Left lung (tissue), 10 donors: ENCODE results near the gene FASTK. TPM values are rescaled to one million over a fixed set of nuclear protein-coding genes. Genes with fewer than 3 reads are reported as not detected.
A peak's percentile ranks its signal among the peaks of the same experiment; 100 is the strongest.

Experiments used
- ATAC-seq: fragments of 200-7000 bp; cut with Tn5 transposase; one replicate; pipeline ENCODE4 v1.9.1; 2020; ENCODE audit warnings: moderate library complexity
- DNase-seq, 4 donors: peaks; one replicate each; pipeline ENCODE4 v3.0.0-alpha.2; 2013 to 2020
- H3K27ac ChIP-seq, 2 donors: fragments of 200-600 bp; sonication (generic) in 1 of 2; one replicate each; pipeline versions ENCODE4 v1.5.0 to v1.8.0; 2020 to 2021
- H3K27me3 ChIP-seq, 2 donors: fragments of 200-600 bp; sonication (generic) in 1 of 2; one replicate each; pipeline versions ENCODE4 v1.5.0 to v1.8.0; 2020 to 2021
- H3K36me3 ChIP-seq, 2 donors: fragments of 200-600 bp; sonication (generic) in 1 of 2; one replicate each; pipeline versions ENCODE4 v1.5.0 to v1.8.0; 2020 to 2021
- H3K4me1 ChIP-seq, 2 donors: fragments of 200-600 bp; one replicate each; pipeline ENCODE4 v1.8.0; 2021
- H3K4me3 ChIP-seq, 2 donors: fragments of 200-600 bp; sonication (generic) in 1 of 2; one replicate each; pipeline versions ENCODE4 v1.5.0 to v1.8.0; 2020 to 2021; ENCODE audit warnings: mild to moderate bottlenecking in 1 of 2
- H3K9me3 ChIP-seq, 2 donors: fragments of 200-600 bp; sonication (generic) in 1 of 2; one replicate each; pipeline versions ENCODE4 v1.5.0 to v1.8.0; 2020 to 2021
- intact Hi-C, 2 donors: fragments of 100-400 bp; cut with DNase I; formaldehyde crosslinking; loops; one replicate each; pipeline versions ENCODE4 v1.11.2 to v1.14.2; 2022
- polyA plus RNA-seq, 6 donors: library from polyadenylated mRNA; unstranded; fragments of 120-200 nt; gene quantifications; one replicate each; pipeline ENCODE4 v1.2.1, GENCODE V29; 2013; ENCODE audit not compliant: insufficient read length in 6 of 6
- total RNA-seq, 2 donors: library from RNA; stranded (reverse); fragmentation: NEBNext Ultra II Directional; extraction: Animal tissue kit (Norgen Biotek cat#: 25700); gene quantifications; one replicate each; pipeline ENCODE4 v1.2.1, GENCODE V29; 2021
- TF ChIP-seq, protein P1 (sequence below), 2 donors: fragments of 200-600 bp; sonication (generic) in 1 of 2; IDR thresholded peaks; one replicate each; pipeline versions ENCODE4 v1.5.0 to v1.8.0; 2021; ENCODE audit warnings: antibody characterized with exemption in 2 of 2
- donor health status: DM: no; HTN: yes; CAD: no.
- donor health status: DM: no; HTN: no; CAD: no.

The FASTK gene
- total and polyA plus RNA-seq, 8 donors, result 38.2 to 65.7 (median 54.1) TPM

DNA sequence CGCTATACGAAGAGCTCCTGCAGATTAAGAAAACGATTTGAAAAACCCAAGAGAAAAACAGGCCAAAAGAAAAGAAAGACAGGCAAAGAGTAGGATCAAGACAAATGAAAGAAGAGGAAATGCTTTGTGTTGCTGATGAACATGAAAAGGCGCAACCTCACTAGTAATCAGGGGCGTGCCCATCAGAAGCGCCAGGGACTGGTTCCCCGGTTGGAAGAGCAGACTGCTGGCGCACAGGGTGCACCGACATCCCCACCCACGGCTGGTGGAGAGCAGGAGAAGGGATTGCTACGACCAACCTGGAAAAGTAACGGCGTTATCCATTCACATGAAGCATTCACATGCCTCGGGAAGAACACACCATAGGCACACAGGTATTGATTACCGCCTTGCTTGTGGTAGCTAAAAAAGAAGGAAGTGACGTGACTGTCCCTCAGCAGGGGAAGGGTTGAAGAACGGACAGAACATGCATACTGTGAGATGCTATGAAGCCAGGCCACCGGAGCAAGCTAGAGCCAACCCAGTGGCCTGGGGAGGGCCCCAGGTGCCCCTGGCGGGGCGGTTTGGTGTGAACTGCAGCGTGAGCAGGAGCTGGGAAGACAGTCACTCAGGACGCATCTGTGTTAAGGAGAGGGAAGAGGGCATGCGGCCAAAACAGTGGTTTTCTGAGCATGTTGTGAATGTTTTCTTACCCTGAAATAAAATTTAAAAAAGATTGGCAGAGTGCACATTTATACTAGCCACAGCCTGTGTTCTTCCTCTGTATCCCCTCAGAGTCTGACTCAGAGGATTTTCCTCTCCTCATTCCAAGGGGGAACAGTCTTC is 24.0 kb upstream of the FASTK start:
- H3K36me3 ChIP-seq, result peaks cover 0 to 8% of the 10 kb centered on the region in 2 donors
- H3K9me3 ChIP-seq, result no peaks in the 10 kb centered on the region
- no peak overlapping the region for H3K27ac ChIP-seq
- no peaks in the 10 kb centered on the region for H3K27me3 ChIP-seq
- TF ChIP-seq, protein P1, sequence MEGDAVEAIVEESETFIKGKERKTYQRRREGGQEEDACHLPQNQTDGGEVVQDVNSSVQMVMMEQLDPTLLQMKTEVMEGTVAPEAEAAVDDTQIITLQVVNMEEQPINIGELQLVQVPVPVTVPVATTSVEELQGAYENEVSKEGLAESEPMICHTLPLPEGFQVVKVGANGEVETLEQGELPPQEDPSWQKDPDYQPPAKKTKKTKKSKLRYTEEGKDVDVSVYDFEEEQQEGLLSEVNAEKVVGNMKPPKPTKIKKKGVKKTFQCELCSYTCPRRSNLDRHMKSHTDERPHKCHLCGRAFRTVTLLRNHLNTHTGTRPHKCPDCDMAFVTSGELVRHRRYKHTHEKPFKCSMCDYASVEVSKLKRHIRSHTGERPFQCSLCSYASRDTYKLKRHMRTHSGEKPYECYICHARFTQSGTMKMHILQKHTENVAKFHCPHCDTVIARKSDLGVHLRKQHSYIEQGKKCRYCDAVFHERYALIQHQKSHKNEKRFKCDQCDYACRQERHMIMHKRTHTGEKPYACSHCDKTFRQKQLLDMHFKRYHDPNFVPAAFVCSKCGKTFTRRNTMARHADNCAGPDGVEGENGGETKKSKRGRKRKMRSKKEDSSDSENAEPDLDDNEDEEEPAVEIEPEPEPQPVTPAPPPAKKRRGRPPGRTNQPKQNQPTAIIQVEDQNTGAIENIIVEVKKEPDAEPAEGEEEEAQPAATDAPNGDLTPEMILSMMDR (IDR thresholded peaks at IDR 0.05), result no peak
- intact Hi-C loops, result no loop called here
- no peak overlapping the region for H3K4me3 ChIP-seq
- DNase-seq (peak in 1 of 4 donors; percentile 36), ATAC-seq (no peak)
- peaks cover 0 to 15% of the 10 kb centered on the region in 2 donors for H3K4me1 ChIP-seq

DNA sequence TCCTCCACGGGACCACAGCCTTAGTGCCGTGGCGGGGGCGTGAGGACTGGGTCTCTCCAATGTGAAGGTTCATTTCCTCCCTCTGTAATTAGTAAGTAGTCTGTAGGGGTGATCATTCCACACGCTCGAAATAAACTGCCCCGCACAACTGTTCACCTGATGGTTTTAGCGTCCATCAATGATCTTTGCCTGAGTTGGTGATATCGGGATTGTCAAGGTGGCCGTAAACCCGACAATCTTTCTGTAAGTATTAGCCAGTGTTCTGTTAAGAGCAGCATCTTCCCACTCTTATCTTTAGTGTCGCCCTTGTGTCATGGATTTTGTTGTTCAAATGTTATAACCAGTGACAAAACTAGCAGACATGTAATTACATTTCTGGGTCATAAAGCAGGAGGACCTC is 23.4 kb upstream of the FASTK start:
- peaks cover 0 to 8% of the 10 kb centered on the region in 2 donors for H3K36me3 ChIP-seq
- H3K4me1 ChIP-seq, result peaks cover 0 to 13% of the 10 kb centered on the region in 2 donors
- H3K4me3 ChIP-seq, result no peak overlapping the region
- no peaks in the 10 kb centered on the region for H3K9me3 ChIP-seq
- no peaks in the 10 kb centered on the region for H3K27me3 ChIP-seq
- TF ChIP-seq, protein P1 (IDR thresholded peaks at IDR 0.05), result no peak
- ATAC-seq (no peak), DNase-seq (peak in 1 of 4 donors; percentile 28)
- no peak overlapping the region for H3K27ac ChIP-seq
- intact Hi-C loops, result no loop called here

DNA sequence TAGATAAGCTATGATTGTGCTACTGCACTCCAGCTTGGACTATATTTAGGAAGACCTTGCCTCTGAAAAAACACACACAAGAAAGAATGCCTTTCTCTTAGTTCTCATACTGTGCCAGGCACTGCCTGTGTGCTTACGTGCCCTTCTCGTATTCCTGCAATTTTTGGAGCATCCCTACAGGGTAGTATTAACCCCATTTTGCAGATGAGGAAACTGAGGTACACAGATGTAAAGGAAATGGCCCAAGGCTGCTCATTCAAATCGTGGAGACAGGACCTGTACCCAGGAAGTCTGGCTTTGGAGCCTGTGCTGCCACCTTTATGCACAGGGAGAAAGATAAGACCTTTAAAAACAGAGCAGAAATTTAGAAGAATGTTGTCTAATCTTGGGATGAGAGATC is 22.4 kb upstream of the FASTK start:
- Histone ChIP-seq H3K9me3 (no peaks in the 10 kb centered on the region), H3K4me3 (no peak overlapping the region), H3K27ac (no peak overlapping the region), H3K27me3 (no peaks in the 10 kb centered on the region), H3K36me3 (peaks cover 0 to 8% of the 10 kb centered on the region in 2 donors), H3K4me1 (peaks cover 0 to 10% of the 10 kb centered on the region in 2 donors)
- intact Hi-C loops, result no loop called here
- ATAC-seq (no peak), DNase-seq (no peak)
- TF ChIP-seq, protein P1 (IDR thresholded peaks at IDR 0.05), result no peak

DNA sequence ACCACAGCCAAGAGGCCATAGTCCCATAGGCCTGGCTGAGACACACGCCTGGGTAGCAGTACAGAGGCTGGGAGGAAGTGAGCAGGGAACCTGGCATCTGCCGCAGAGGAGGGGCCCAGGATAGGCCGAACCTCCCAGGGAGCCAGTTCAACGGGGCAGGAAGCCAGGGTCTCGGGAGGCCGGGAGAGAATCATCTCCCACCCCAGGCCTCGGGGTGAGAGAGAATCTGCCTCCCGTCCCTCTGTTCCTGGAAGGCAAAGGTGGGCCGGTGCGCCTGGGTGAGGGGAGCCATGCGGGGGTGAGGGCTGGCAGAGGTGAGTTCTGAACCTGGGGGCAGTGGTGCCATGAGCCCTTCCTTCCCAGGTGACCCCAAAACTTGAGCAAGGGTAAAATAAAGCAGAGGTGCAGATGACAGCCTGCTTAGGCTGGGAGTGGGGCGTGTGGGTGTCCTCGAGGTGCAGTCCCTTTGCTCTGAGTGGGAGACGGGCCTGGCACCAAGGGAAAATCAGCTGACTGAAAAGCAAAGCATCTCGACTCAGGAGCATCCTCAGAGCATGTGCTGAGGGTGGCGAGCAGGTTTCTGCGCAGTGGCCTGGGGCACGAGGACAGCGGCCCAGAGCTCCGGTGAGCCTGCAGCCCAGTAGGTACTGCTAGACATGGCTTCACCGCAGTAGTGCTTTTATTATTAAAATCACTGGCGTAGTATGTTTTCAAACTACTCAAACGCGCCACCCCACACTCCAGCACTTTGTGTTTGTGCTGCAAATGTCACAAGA is 21.2 kb upstream of the FASTK start:
- TF ChIP-seq, protein P1 (IDR thresholded peaks at IDR 0.05), result no peak
- Histone ChIP-seq H3K27ac (no peak overlapping the region), H3K4me1 (peaks cover 0 to 10% of the 10 kb centered on the region in 2 donors), H3K4me3 (no peak overlapping the region), H3K27me3 (no peaks in the 10 kb centered on the region), H3K36me3 (peaks cover 0 to 8% of the 10 kb centered on the region in 2 donors), H3K9me3 (no peaks in the 10 kb centered on the region)
- peak in 1 of 4 donors; percentile 68 for DNase-seq
- no peak for ATAC-seq
- intact Hi-C loops, result no loop called here

DNA sequence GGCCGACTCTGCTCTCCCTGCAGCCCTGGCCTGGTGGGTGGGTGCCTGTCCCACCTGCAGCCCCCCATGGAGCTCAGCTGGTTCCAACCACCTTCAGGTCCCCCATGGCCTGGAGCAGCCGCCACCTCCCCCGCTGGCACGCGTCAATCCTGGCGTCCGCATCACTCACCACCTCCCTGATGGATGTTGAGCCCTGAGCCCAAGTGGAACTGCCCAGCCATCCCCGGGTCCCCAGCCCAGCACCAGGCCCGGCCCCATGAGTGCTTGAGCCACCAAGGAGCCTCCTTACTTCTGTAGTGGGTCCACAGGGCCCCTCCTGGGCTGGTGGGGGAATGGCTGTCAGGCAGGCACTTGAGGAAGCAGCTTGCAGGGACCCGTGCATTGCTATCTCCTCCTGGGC is 20.3 kb upstream of the FASTK start:
- TF ChIP-seq, protein P1 (IDR thresholded peaks at IDR 0.05), result no peak
- ATAC-seq (no peak), DNase-seq (peak in 1 of 4 donors; percentile 63)
- Histone ChIP-seq H3K4me1 (peaks cover 0 to 10% of the 10 kb centered on the region in 2 donors), H3K9me3 (no peaks in the 10 kb centered on the region), H3K36me3 (peaks cover 0 to 4% of the 10 kb centered on the region in 2 donors), H3K27me3 (no peaks in the 10 kb centered on the region), H3K4me3 (no peak overlapping the region), H3K27ac (no peak overlapping the region)
- intact Hi-C loops, result no loop called here
